ENCODE measurements around the gene EPHB2.

The EPHB2 gene

GRCh38 chr1:22824466-22824865, 113.8 kb downstream of the EPHB2 start:
- no peak for DNase-seq

- DNase-seq = no peak
Measured at GRCh38 chr1:22824975-22825374, 114.3 kb downstream of the EPHB2 start.

- DNase-seq = no peak
Measured at GRCh38 chr1:22825486-22826189, 115.0 kb downstream of the EPHB2 start.

GRCh38 chr1:22826604-22827580, 116.3 kb downstream of the EPHB2 start:
- DNase-seq = no peak

GRCh38 chr1:22827666-22828483, 117.2 kb downstream of the EPHB2 start:
- peak; percentile 16 to 58 for DNase-seq

GRCh38 chr1:22828484-22829308, 118.1 kb downstream of the EPHB2 start:
- DNase-seq = peak; percentile 30 to 82

- DNase-seq = no peak
Measured at GRCh38 chr1:22829309-22829989, 118.8 kb downstream of the EPHB2 start.

GRCh38 chr1:22830041-22830566, 119.5 kb downstream of the EPHB2 start:
- no peak for DNase-seq

- peak; percentile 52 to 63 for DNase-seq
Measured at GRCh38 chr1:22830757-22831340, 120.2 kb downstream of the EPHB2 start.

- peak; percentile 90 to 94 for DNase-seq
Measured at GRCh38 chr1:22831729-22832413, 121.2 kb downstream of the EPHB2 start.

- no peak for DNase-seq
Measured at GRCh38 chr1:22832414-22832786, 121.8 kb downstream of the EPHB2 start.

- DNase-seq = no peak
Measured at GRCh38 chr1:22833699-22834098, 123.1 kb downstream of the EPHB2 start.

GRCh38 chr1:22834420-22834819, 123.8 kb downstream of the EPHB2 start:
- DNase-seq = peak; percentile 63 to 74

- no peak for DNase-seq
Measured at GRCh38 chr1:22835636-22836319, 125.1 kb downstream of the EPHB2 start.

- no peak for DNase-seq
Measured at GRCh38 chr1:22836850-22837249, 126.2 kb downstream of the EPHB2 start.

GRCh38 chr1:22837332-22837731, 126.7 kb downstream of the EPHB2 start:
- DNase-seq = no peak

GRCh38 chr1:22838965-22839364, 128.3 kb downstream of the EPHB2 start:
- no peak for DNase-seq

- no peak for DNase-seq
Measured at GRCh38 chr1:22839806-22840205, 129.2 kb downstream of the EPHB2 start.

GRCh38 chr1:22841142-22841541, 130.5 kb downstream of the EPHB2 start:
- no peak for DNase-seq
